Measurements from ENCODE around the gene CALCA. TPM values are rescaled to one million over a fixed set of nuclear protein-coding genes. Genes with fewer than 3 reads are reported as not detected.
"Not testable (repeated sequence)": the region's sequence is repeated elsewhere in the genome, so short reads cannot be mapped to it uniquely, and the experiment has no call there.

CALCA gene
- not detected for total RNA-seq
- long read RNA-seq, donor 1: 0 reads
- long read RNA-seq, donor 2: 0 reads

- intact Hi-C loops (cut with DNase I): no loop called here
- peak; percentile 75 for DNase-seq (ENCODE audit: low spot score)
These were observed at the start of gene CALCA for GRCh38 chr11:14971865-14972580. Gene CALCA (minus strand): TSS chr11:14972351. CDS start chr11:14971192, 1,159 bp downstream.

GRCh38 chr11:15016200-15016599 is 44.0 kb upstream of the CALCA start:
- intact Hi-C loops (cut with DNase I): no loop called here
- no peak for DNase-seq (ENCODE audit: low spot score)

GRCh38 chr11:15011776-15012345 is 39.7 kb upstream of the CALCA start:
- DNase-seq (ENCODE audit: low spot score): no peak
- intact Hi-C loops (cut with DNase I): no loop called here

GRCh38 chr11:15010865-15011264 is 38.7 kb upstream of the CALCA start:
- no peak for DNase-seq (ENCODE audit: low spot score)
- intact Hi-C loops (cut with DNase I): no loop called here

GRCh38 chr11:15006139-15006759 is 34.1 kb upstream of the CALCA start:
- no peak for DNase-seq (ENCODE audit: low spot score)

GRCh38 chr11:14988133-14988532 is 16.0 kb upstream of the CALCA start:
- intact Hi-C loops (cut with DNase I); DNase-seq (ENCODE audit: low spot score): not testable (repeated sequence)

More at GRCh38 chr11:15006139-15006759, 34.1 kb upstream of the CALCA start:
- intact Hi-C loops (cut with DNase I): no loop called here

- intact Hi-C loops (cut with DNase I): no loop called here
These were observed 9.4 kb upstream of the CALCA start for GRCh38 chr11:14981507-14981906.

GRCh38 chr11:14980854-14981253 is 8.7 kb upstream of the CALCA start:
- intact Hi-C loops (cut with DNase I): no loop called here
- DNase-seq (ENCODE audit: low spot score): no peak

More at GRCh38 chr11:14981507-14981906, 9.4 kb upstream of the CALCA start:
- no peak for DNase-seq (ENCODE audit: low spot score)

- intact Hi-C loops (cut with DNase I): no loop called here
- no peak for DNase-seq (ENCODE audit: low spot score)
These were observed 5.1 kb upstream of the CALCA start for GRCh38 chr11:14977101-14977880.

GRCh38 chr11:14975252-14975587 is 3.1 kb upstream of the CALCA start:
- intact Hi-C loops (cut with DNase I): no loop called here
- no peak for DNase-seq (ENCODE audit: low spot score)

GRCh38 chr11:14974515-14975251 is 2.5 kb upstream of the CALCA start:
- intact Hi-C loops (cut with DNase I): no loop called here
- DNase-seq (ENCODE audit: low spot score): peak; percentile 80

- peak; percentile 82 for DNase-seq (ENCODE audit: low spot score)
- intact Hi-C loops (cut with DNase I): no loop called here
These were observed 1.7 kb upstream of the CALCA start for GRCh38 chr11:14973621-14974514.

- intact Hi-C loops (cut with DNase I): no loop called here
- DNase-seq (ENCODE audit: low spot score): no peak
These were observed 687 bp upstream of the CALCA start for GRCh38 chr11:14972581-14973495.

- intact Hi-C loops (cut with DNase I): no loop called here
- DNase-seq (ENCODE audit: low spot score): peak; percentile 79
These were observed 2.2 kb downstream of the CALCA start for GRCh38 chr11:14969901-14970323.

- intact Hi-C loops (cut with DNase I): no loop called here
- DNase-seq (ENCODE audit: low spot score): no peak
These were observed 4.4 kb downstream of the CALCA start for GRCh38 chr11:14967581-14968243.

GRCh38 chr11:14956111-14956510 is 16.0 kb downstream of the CALCA start:
- intact Hi-C loops (cut with DNase I): no loop called here
- DNase-seq (ENCODE audit: low spot score): no peak

GRCh38 chr11:14954581-14954980 is 17.6 kb downstream of the CALCA start:
- intact Hi-C loops (cut with DNase I): no loop called here
- no peak for DNase-seq (ENCODE audit: low spot score)

Measured in posterior vena cava (tissue), 2 donors.